ENCODE measurements around the gene FNTB.
A peak's percentile ranks its signal among the peaks of the same experiment; 100 is the strongest.

The FNTB gene

DNA sequence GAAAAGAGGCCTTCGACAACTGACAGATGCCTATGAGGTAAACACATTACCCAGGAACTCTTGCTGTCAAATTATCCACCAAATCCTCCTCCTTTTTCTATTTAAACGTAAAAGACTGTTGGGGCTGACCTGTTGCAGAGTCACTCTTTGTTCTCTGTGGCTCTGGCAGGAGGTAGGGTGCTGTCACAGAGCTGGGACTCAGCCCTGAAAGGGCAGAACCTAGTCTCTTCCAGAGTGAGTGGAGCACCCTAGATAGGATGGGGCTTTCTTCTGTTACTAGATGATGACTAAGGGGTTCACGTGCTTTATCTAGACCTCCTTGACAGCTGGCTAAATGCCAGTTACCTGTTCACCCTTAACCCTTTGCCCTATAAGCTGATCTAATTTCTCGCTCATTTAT, 25.7 kb downstream of the FNTB start:
- H3K4me3 ChIP-seq = no peak overlapping the region
- H3K27ac ChIP-seq = no peak overlapping the region
- TF ChIP-seq CTCF (IDR thresholded peaks at IDR 0.05) = no peak
- no peak for DNase-seq (ENCODE audit: low spot score)

- TF ChIP-seq CTCF (IDR thresholded peaks at IDR 0.05) = no peak
- Histone ChIP-seq H3K27ac (no peak overlapping the region), H3K4me3 (no peak overlapping the region)
- DNase-seq (ENCODE audit: low spot score) = no peak
These were observed 28.7 kb downstream of the FNTB start for GRCh38 chr14:65015391-65015790.

GRCh38 chr14:65016471-65016870, 29.8 kb downstream of the FNTB start:
- Histone ChIP-seq H3K4me3 (no peak overlapping the region), H3K27ac (no peak overlapping the region)
- TF ChIP-seq CTCF (IDR thresholded peaks at IDR 0.05) = no peak
- DNase-seq (ENCODE audit: low spot score) = no peak

- TF ChIP-seq CTCF (IDR thresholded peaks at IDR 0.05) = peak; percentile 40
- DNase-seq (ENCODE audit: low spot score) = no peak
These were observed 33.4 kb downstream of the FNTB start for GRCh38 chr14:65019944-65020566.

DNA sequence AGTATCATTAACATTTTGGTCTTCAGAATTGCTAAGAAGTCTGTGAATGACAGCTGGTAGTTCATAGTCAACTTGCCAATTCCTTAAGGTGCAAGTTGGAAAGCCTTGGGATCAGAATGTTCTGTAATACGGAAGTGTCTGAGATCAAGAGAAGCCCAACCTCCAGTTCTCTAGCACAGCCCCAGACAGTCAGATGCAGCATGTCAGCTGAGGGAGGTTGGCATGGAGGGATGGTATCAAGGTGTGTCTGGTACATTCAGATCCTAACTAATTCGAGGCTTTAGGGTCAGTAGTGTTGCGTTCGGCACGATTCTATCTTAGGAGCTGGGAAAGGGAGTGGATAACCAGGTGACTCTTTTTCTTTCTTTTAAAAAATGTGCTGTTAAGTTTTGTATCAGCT, 38.3 kb downstream of the FNTB start:
- TF ChIP-seq CTCF (IDR thresholded peaks at IDR 0.05) = no peak
- no peak for DNase-seq (ENCODE audit: low spot score)
- no peak overlapping the region for H3K27ac ChIP-seq
- no peak overlapping the region for H3K4me3 ChIP-seq

More at GRCh38 chr14:65019944-65020566, 33.4 kb downstream of the FNTB start:
- Histone ChIP-seq H3K4me3 (no peak overlapping the region), H3K27ac (no peak overlapping the region)

GRCh38 chr14:65025818-65026217, 39.1 kb downstream of the FNTB start:
- no peak overlapping the region for H3K4me3 ChIP-seq
- no peak overlapping the region for H3K27ac ChIP-seq
- no peak for TF ChIP-seq CTCF (IDR thresholded peaks at IDR 0.05)
- DNase-seq (ENCODE audit: low spot score) = no peak

DNA sequence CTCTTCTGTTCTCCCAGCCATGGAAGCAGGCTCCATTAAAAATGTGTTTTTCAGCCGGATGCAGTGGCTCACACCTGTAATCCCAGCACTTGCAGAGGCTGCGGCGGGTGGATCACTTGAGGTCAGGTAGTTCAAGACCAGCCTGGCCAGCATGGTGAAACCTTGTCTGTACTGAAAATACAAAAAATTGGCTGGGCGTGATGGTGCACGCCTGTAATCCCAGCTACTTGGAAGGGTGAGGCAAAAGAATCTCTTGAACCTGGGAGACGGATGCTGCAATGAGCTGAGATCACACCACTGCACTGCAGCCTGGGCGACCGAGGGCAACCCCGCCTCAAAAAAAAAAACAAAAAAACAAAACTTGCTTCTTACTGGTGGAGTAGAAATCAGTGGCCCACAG, 39.8 kb downstream of the FNTB start:
- H3K4me3 ChIP-seq = no peak overlapping the region
- TF ChIP-seq CTCF (IDR thresholded peaks at IDR 0.05) = no peak
- H3K27ac ChIP-seq = no peak overlapping the region
- no peak for DNase-seq (ENCODE audit: low spot score)

All from coronary artery (tissue), 2 donors.